ENCODE measurements around the gene INSC. TPM values are rescaled to one million over a fixed set of nuclear protein-coding genes. Genes with fewer than 3 reads are reported as not detected.
"Not testable (repeated sequence)": the region's sequence is repeated elsewhere in the genome, so short reads cannot be mapped to it uniquely, and the experiment has no call there.

INSC gene
- total RNA-seq (2014; rRNA removed) (not detected in 2 replicates), Bru-seq, nascent RNA (percentile 5 among the genes with signal in this experiment), BruChase-seq, experiment 1, labeled RNA remaining after a 6-hour chase (percentile 2 among the genes with signal in this experiment), BruChase-seq, experiment 2, labeled RNA remaining after a 2-hour chase (not detected)
- long read RNA-seq: 0 reads

- Histone ChIP-seq H3K27ac (ENCODE audit: low read length) (no peak within 1 kb of the TSS), H3K9me2 (replicated peaks; ENCODE audit: low read length) (no peaks in the 10 kb centered on the region), H3K9me3 (ENCODE audit: low read length) (no peaks in the 10 kb centered on the region), H3K4me1 (ENCODE audit: insufficient read depth, low read length) (no peaks in the 10 kb centered on the region), H3K79me2 (ENCODE audit: low read length) (no peaks in the 10 kb centered on the region), H4K20me1 (ENCODE audit: low read length) (no peaks in the 10 kb centered on the region), H3K9ac (ENCODE audit: low read length) (no peak within 1 kb of the TSS), H3K27me3 (ENCODE audit: low read length) (no peaks in the 10 kb centered on the region), H3K4me2 (ENCODE audit: low read length) (no peak within 1 kb of the TSS), H3K36me3 (ENCODE audit: low read depth, low read length) (no peaks in the 10 kb centered on the region), H2AFZ (ENCODE audit: low read length) (no peak within 1 kb of the TSS), H3F3A (ENCODE audit: low read length, unreplicated experiment) (no peaks in the 10 kb centered on the region), H3K4me3 (ENCODE audit: low read length) (no peak within 1 kb of the TSS)
- no peak for DNase-seq
- BruUV-seq (replicated peaks): no TSS peak
- ChIA-PET POLR2A (ENCODE audit: unreplicated experiment) (no interaction called here), CTCF (no interaction called here)
- ATAC-seq: no peak
- intact Hi-C loops (cut with micrococcal nuclease): no loop called here
- no peak for TF ChIP-seq EZH2phosphoT487 (IDR thresholded peaks at IDR 0.05; ENCODE audit: borderline replicate concordance, low read length)
- TF ChIP-seq EZH2 (IDR thresholded peaks at IDR 0.05; ENCODE audit: low read length, unreplicated experiment): no peak
Measured at GRCh38 chr11:15114501-15115475, at the start of gene INSC. INSC (plus strand) TSS chr11:15114923; CDS start chr11:15149175, 34,252 bp downstream.

GRCh38 chr11:15069751-15070150 lies 45.0 kb upstream of the INSC start:
- intact Hi-C loops (cut with micrococcal nuclease); H3K36me3 ChIP-seq (ENCODE audit: low read depth, low read length); H3K4me1 ChIP-seq (ENCODE audit: insufficient read depth, low read length); H3K4me2 ChIP-seq (ENCODE audit: low read length); H2AFZ ChIP-seq (ENCODE audit: low read length); H3K4me3 ChIP-seq (ENCODE audit: low read length); H4K20me1 ChIP-seq (ENCODE audit: low read length); H3K9me2 ChIP-seq (replicated peaks; ENCODE audit: low read length); H3K9me3 ChIP-seq (ENCODE audit: low read length); BruUV-seq (replicated peaks); H3F3A ChIP-seq (ENCODE audit: low read length, unreplicated experiment); POLR2A ChIA-PET (ENCODE audit: unreplicated experiment); H3K79me2 ChIP-seq (ENCODE audit: low read length); DNase-seq; ATAC-seq; H3K27ac ChIP-seq (ENCODE audit: low read length); H3K9ac ChIP-seq (ENCODE audit: low read length); CTCF ChIA-PET: not testable (repeated sequence)
- peaks cover 14% of the 10 kb centered on the region for H3K27me3 ChIP-seq (ENCODE audit: low read length)

GRCh38 chr11:15071556-15072255 lies 43.0 kb upstream of the INSC start:
- H3F3A ChIP-seq (ENCODE audit: low read length, unreplicated experiment): no peaks in the 10 kb centered on the region
- H3K27ac ChIP-seq (ENCODE audit: low read length): no peak overlapping the region
- H2AFZ ChIP-seq (ENCODE audit: low read length): no peak overlapping the region
- BruUV-seq (replicated peaks): no TSS peak
- TF ChIP-seq EZH2phosphoT487 (IDR thresholded peaks at IDR 0.05; ENCODE audit: borderline replicate concordance, low read length) (no peak), CTCF (conservative IDR thresholded peaks at IDR 0.05; ENCODE audit: low read depth, low read length) (no peak), EZH2 (IDR thresholded peaks at IDR 0.05; ENCODE audit: low read length, unreplicated experiment) (no peak)
- no peaks in the 10 kb centered on the region for H3K9me2 ChIP-seq (replicated peaks; ENCODE audit: low read length)
- intact Hi-C loops (cut with micrococcal nuclease): no loop called here
- no peaks in the 10 kb centered on the region for H4K20me1 ChIP-seq (ENCODE audit: low read length)
- H3K4me3 ChIP-seq (ENCODE audit: low read length): no peak overlapping the region
- ATAC-seq (no peak), DNase-seq (no peak)
- H3K9me3 ChIP-seq (ENCODE audit: low read length): no peaks in the 10 kb centered on the region
- ChIA-PET POLR2A (ENCODE audit: unreplicated experiment) (no interaction called here), CTCF (no interaction called here)
- peaks cover 14% of the 10 kb centered on the region for H3K27me3 ChIP-seq (ENCODE audit: low read length)
- no peaks in the 10 kb centered on the region for H3K79me2 ChIP-seq (ENCODE audit: low read length)
- no peaks in the 10 kb centered on the region for H3K36me3 ChIP-seq (ENCODE audit: low read depth, low read length)
- no peaks in the 10 kb centered on the region for H3K4me1 ChIP-seq (ENCODE audit: insufficient read depth, low read length)
- H3K4me2 ChIP-seq (ENCODE audit: low read length): no peak overlapping the region
- no peak overlapping the region for H3K9ac ChIP-seq (ENCODE audit: low read length)
